ENCODE results near the gene CDH4.

DNA sequence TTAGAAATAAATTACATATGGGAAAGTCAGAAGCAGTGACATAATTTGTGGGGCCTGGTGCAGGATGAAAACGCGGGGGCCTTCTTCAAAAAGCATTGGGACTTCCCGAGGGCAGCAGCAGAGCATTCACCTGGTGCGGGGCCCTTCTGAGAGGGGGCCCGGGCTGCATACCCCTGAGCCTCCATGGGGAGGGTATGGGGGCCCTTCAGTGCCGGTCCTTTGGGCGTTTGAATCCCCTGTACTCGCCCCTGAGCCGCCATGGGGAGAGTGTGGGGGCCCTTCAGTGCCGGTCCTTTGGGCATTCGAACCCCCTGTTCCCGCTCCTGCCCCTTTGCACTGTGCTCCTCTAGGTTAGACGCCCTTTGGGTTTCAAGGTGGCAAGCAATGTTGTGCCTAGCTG is 283.5 kb downstream of the CDH4 start:
- TF ChIP-seq, protein P1, sequence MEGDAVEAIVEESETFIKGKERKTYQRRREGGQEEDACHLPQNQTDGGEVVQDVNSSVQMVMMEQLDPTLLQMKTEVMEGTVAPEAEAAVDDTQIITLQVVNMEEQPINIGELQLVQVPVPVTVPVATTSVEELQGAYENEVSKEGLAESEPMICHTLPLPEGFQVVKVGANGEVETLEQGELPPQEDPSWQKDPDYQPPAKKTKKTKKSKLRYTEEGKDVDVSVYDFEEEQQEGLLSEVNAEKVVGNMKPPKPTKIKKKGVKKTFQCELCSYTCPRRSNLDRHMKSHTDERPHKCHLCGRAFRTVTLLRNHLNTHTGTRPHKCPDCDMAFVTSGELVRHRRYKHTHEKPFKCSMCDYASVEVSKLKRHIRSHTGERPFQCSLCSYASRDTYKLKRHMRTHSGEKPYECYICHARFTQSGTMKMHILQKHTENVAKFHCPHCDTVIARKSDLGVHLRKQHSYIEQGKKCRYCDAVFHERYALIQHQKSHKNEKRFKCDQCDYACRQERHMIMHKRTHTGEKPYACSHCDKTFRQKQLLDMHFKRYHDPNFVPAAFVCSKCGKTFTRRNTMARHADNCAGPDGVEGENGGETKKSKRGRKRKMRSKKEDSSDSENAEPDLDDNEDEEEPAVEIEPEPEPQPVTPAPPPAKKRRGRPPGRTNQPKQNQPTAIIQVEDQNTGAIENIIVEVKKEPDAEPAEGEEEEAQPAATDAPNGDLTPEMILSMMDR (IDR thresholded peaks at IDR 0.05): no peak
- TF ChIP-seq POLR2A (IDR thresholded peaks at IDR 0.05): no peak
